DND-41 (cell line): ENCODE measurements around the gene TWSG1.

ENCODE experiments used
- ATAC-seq: fragments of 200-7000 bp; cut with Tn5 transposase; 3 replicates; pipeline ENCODE4 v1.9.1; 2021; ENCODE audit warnings: low read depth; ENCODE audit not compliant: insufficient read depth
- DNase-seq: peaks from one replicate; pipeline ENCODE4 v3.0.0-alpha.2; 2020
- H2AFZ ChIP-seq: 2 replicates; pipeline ENCODE4 v1.6.0; 2012; ENCODE audit warnings: low read depth, low read length
- H3K27ac ChIP-seq: 2 replicates; pipeline ENCODE4 v1.5.1; 2012; ENCODE audit warnings: low read length, inconsistent platforms
- H3K27me3 ChIP-seq: fragments of 200-600 bp; sonication (generic); 2 replicates; pipeline ENCODE4 v1.6.0; 2012; ENCODE audit warnings: low read length, mild to moderate bottlenecking, inconsistent platforms; ENCODE audit not compliant: insufficient read depth, poor library complexity
- H3K36me3 ChIP-seq: 2 replicates; pipeline ENCODE4 v1.5.1; 2012; ENCODE audit warnings: low read length, inconsistent platforms; ENCODE audit not compliant: insufficient read depth
- H3K4me1 ChIP-seq: 2 replicates; pipeline ENCODE4 v1.5.1; 2012; ENCODE audit warnings: mild to moderate bottlenecking, low read length; ENCODE audit not compliant: insufficient read depth
- H3K4me2 ChIP-seq: 2 replicates; pipeline ENCODE4 v1.6.0; 2012; ENCODE audit warnings: mild to moderate bottlenecking, moderate library complexity, low read length, inconsistent platforms; ENCODE audit not compliant: insufficient read depth
- H3K4me3 ChIP-seq, 2 experiments: fragments of 200-600 bp in 1 of 2; shearing (Covaris generic) in 1 of 2; 2 replicates each; pipeline ENCODE4 v1.5.1; 2012 to 2016; ENCODE audit warnings: inconsistent platforms in 2 of 2, low read length in 2 of 2, mild to moderate bottlenecking in 2 of 2, low read depth in 1 of 2, moderate library complexity in 1 of 2
- H3K79me2 ChIP-seq: 2 replicates; pipeline ENCODE4 v1.6.0; 2012; ENCODE audit warnings: low read length, inconsistent platforms; ENCODE audit not compliant: insufficient read depth
- H3K9ac ChIP-seq: 2 replicates; pipeline ENCODE4 v1.6.0; 2012; ENCODE audit warnings: low read depth, mild to moderate bottlenecking, inconsistent platforms, low read length, moderate library complexity
- H3K9me3 ChIP-seq: 2 replicates; pipeline ENCODE4 v1.5.1; 2012; ENCODE audit warnings: low read length, moderate library complexity, mild to moderate bottlenecking, inconsistent platforms; ENCODE audit not compliant: insufficient read depth, severe bottlenecking
- H4K20me1 ChIP-seq: 2 replicates; pipeline ENCODE4 v1.6.0; 2012; ENCODE audit warnings: low read length; ENCODE audit not compliant: insufficient read depth
- EZH2 ChIP-seq: IDR thresholded peaks from 3 replicates; pipeline ENCODE4 v1.6.1; 2012; ENCODE audit warnings: borderline replicate concordance, low read depth, mild to moderate bottlenecking, moderate library complexity, low read length, inconsistent platforms; ENCODE audit not compliant: severe bottlenecking
- TF ChIP-seq, protein P1 (sequence below): IDR thresholded peaks from 2 replicates; pipeline ENCODE4 v1.5.1; 2012; ENCODE audit warnings: borderline replicate concordance, low read length, moderate library complexity, mild to moderate bottlenecking; ENCODE audit not compliant: poor library complexity, severe bottlenecking; ENCODE audit errors: extremely low read depth

Gene TWSG1

DNA sequence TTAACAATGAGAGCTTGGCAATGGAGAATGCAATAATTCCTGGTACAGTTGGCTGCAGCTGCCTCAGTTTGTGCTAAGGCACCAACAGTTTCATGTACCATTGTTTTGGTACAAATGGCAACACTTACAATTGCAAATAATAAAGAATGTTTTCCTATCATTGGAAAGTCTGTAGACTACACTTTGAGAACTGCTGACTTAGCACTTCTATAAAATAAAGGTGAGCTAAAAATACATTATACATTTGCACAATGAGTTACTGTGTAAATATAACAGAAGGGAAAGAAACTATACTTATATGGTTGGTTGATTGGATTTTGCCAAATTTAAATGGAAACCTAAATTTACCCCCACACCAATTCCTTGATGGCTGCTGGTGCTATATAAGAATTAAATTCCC is 44.9 kb upstream of the TWSG1 start:
- H3K9me3 ChIP-seq: peaks cover 6% of the 10 kb centered on the region
- H3K4me1 ChIP-seq: no peaks in the 10 kb centered on the region
- H2AFZ ChIP-seq: no peak overlapping the region
- no peaks in the 10 kb centered on the region for H3K27me3 ChIP-seq
- no peak for ATAC-seq
- H3K4me2 ChIP-seq: no peak overlapping the region
- no peaks in the 10 kb centered on the region for H3K36me3 ChIP-seq
- H3K27ac ChIP-seq: no peak overlapping the region
- TF ChIP-seq, protein P1, sequence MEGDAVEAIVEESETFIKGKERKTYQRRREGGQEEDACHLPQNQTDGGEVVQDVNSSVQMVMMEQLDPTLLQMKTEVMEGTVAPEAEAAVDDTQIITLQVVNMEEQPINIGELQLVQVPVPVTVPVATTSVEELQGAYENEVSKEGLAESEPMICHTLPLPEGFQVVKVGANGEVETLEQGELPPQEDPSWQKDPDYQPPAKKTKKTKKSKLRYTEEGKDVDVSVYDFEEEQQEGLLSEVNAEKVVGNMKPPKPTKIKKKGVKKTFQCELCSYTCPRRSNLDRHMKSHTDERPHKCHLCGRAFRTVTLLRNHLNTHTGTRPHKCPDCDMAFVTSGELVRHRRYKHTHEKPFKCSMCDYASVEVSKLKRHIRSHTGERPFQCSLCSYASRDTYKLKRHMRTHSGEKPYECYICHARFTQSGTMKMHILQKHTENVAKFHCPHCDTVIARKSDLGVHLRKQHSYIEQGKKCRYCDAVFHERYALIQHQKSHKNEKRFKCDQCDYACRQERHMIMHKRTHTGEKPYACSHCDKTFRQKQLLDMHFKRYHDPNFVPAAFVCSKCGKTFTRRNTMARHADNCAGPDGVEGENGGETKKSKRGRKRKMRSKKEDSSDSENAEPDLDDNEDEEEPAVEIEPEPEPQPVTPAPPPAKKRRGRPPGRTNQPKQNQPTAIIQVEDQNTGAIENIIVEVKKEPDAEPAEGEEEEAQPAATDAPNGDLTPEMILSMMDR: no peak
- no peak for TF ChIP-seq EZH2
- no peak for DNase-seq
- H3K4me3 ChIP-seq: no peak overlapping the region
- H3K9ac ChIP-seq: no peak overlapping the region
- no peaks in the 10 kb centered on the region for H4K20me1 ChIP-seq
- H3K79me2 ChIP-seq: no peaks in the 10 kb centered on the region

- no peaks in the 10 kb centered on the region for H3K36me3 ChIP-seq
- no peak overlapping the region for H2AFZ ChIP-seq
- TF ChIP-seq, protein P1: no peak
- no peak for TF ChIP-seq EZH2
- no peak overlapping the region for H3K4me3 ChIP-seq
- no peaks in the 10 kb centered on the region for H3K4me1 ChIP-seq
- no peak overlapping the region for H3K4me2 ChIP-seq
- ATAC-seq: no peak
- no peak for DNase-seq
- no peaks in the 10 kb centered on the region for H4K20me1 ChIP-seq
- H3K9me3 ChIP-seq: peaks cover 6% of the 10 kb centered on the region
- H3K27ac ChIP-seq: no peak overlapping the region
- no peaks in the 10 kb centered on the region for H3K27me3 ChIP-seq
- no peak overlapping the region for H3K9ac ChIP-seq
- no peaks in the 10 kb centered on the region for H3K79me2 ChIP-seq
Measured at GRCh38 chr18:9290156-9290555, 44.4 kb upstream of the TWSG1 start.

DNA sequence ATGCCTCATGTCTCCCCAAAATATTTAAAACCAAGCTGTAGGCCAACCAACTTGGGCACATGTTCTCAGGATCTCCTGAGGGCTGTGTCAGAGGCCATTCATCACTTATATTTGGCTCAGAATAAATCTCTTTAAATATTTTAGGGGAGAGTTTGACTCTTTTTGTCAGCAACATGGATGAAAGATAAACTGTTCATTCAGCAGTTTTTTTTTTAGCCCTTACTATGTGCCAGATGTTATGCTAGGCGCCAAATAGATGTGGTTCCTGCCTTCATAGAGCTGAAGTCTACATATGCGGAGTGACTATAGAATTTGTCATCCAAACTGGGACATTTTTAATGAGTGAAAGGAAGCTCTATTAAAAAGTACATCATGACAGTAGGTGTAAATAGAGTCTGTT is 42.5 kb upstream of the TWSG1 start:
- no peak overlapping the region for H3K9ac ChIP-seq
- H4K20me1 ChIP-seq: no peaks in the 10 kb centered on the region
- H3K36me3 ChIP-seq: no peaks in the 10 kb centered on the region
- no peak for ATAC-seq
- H3K4me3 ChIP-seq: no peak overlapping the region
- H3K79me2 ChIP-seq: no peaks in the 10 kb centered on the region
- no peaks in the 10 kb centered on the region for H3K4me1 ChIP-seq
- TF ChIP-seq, protein P1: no peak
- no peak for TF ChIP-seq EZH2
- H3K9me3 ChIP-seq: peaks cover 6% of the 10 kb centered on the region
- H3K27ac ChIP-seq: no peak overlapping the region
- no peak overlapping the region for H2AFZ ChIP-seq
- no peaks in the 10 kb centered on the region for H3K27me3 ChIP-seq
- DNase-seq: no peak
- H3K4me2 ChIP-seq: no peak overlapping the region

GRCh38 chr18:9293948-9294347 is 40.6 kb upstream of the TWSG1 start:
- Histone ChIP-seq H3K36me3 (no peaks in the 10 kb centered on the region), H2AFZ (no peak overlapping the region), H3K9ac (no peak overlapping the region), H3K4me1 (no peaks in the 10 kb centered on the region), H4K20me1 (no peaks in the 10 kb centered on the region), H3K27me3 (no peaks in the 10 kb centered on the region), H3K4me2 (no peak overlapping the region), H3K4me3 (no peak overlapping the region), H3K9me3 (peaks cover 6% of the 10 kb centered on the region), H3K27ac (no peak overlapping the region), H3K79me2 (no peaks in the 10 kb centered on the region)
- DNase-seq: no peak
- ATAC-seq: no peak
- TF ChIP-seq, protein P1: no peak
- no peak for TF ChIP-seq EZH2
